ENCODE measurements around the gene FRMD5.

FRMD5 gene

GRCh38 chr15:43912208-43912607 is 282.9 kb downstream of the FRMD5 start:
- no peak overlapping the region for H2AFZ ChIP-seq (ENCODE audit: low read depth, low read length)
- no peaks in the 10 kb centered on the region for H3K9me3 ChIP-seq (ENCODE audit: control insufficient read depth, low read length)
- H3K4me1 ChIP-seq (ENCODE audit: control insufficient read depth, insufficient read depth, low read depth, low read length): peaks cover 15% of the 10 kb centered on the region
- H3K4ac ChIP-seq (ENCODE audit: low read depth in 1 of 2, low read length in 2 of 2): peak overlapping the region in 1 of 2 experiments; percentile 79
- no peak overlapping the region for H3K14ac ChIP-seq (ENCODE audit: low read length in 2 of 2)
- no peaks in the 10 kb centered on the region for H3K27me3 ChIP-seq (ENCODE audit: control insufficient read depth in 1 of 2, insufficient read depth in 1 of 2, low read length in 2 of 2)
- peak overlapping the region; percentile 47 for H4K91ac ChIP-seq (ENCODE audit: low read length)
- peak overlapping the region; percentile 23 to 45 for H2BK12ac ChIP-seq (ENCODE audit: low read length in 2 of 2)
- H2BK120ac ChIP-seq (ENCODE audit: low read depth, low read length): no peak overlapping the region
- H3K4me2 ChIP-seq (ENCODE audit: low read length, poor library complexity, severe bottlenecking): no peak overlapping the region
- peak overlapping the region; percentile 60 for H2AK5ac ChIP-seq (ENCODE audit: low read length, severe bottlenecking)
- no peak overlapping the region for H3K27ac ChIP-seq (ENCODE audit: low read length, poor library complexity, severe bottlenecking)
- DNase-seq: no peak
- H3K9ac ChIP-seq (ENCODE audit: low read length): peak overlapping the region; percentile 58
- H3K79me1 ChIP-seq (replicated peaks; ENCODE audit: low read length, poor library complexity, severe bottlenecking): no peaks in the 10 kb centered on the region
- H3K36me3 ChIP-seq (ENCODE audit: control insufficient read depth in 1 of 2, insufficient read depth in 2 of 2, low read depth in 1 of 2, low read length in 2 of 2): peaks cover 0 to 6% of the 10 kb centered on the region in 2 experiments
- H3K18ac ChIP-seq (ENCODE audit: low read depth in 1 of 2, low read length in 2 of 2): peak overlapping the region; percentile 5 to 28
- no peak overlapping the region for H2BK5ac ChIP-seq (ENCODE audit: low read depth, low read length, poor library complexity, severe bottlenecking)
- no peak overlapping the region for H3K23ac ChIP-seq (ENCODE audit: low read length in 2 of 2)
- H3K4me3 ChIP-seq (ENCODE audit: insufficient read depth in 1 of 2, low read depth in 1 of 2, low read length in 2 of 2): peak overlapping the region in 1 of 2 experiments; percentile 38
- no peak overlapping the region for H2BK15ac ChIP-seq (ENCODE audit: low read depth, poor library complexity, severe bottlenecking)
- no peak overlapping the region for H4K8ac ChIP-seq (ENCODE audit: low read length)
- WGBS: 97% methylated on average over 5 of the region's 6 CpGs

GRCh38 chr15:43911235-43911781 is 283.8 kb downstream of the FRMD5 start:
- peaks cover 15% of the 10 kb centered on the region for H3K4me1 ChIP-seq (ENCODE audit: control insufficient read depth, insufficient read depth, low read depth, low read length)
- H3K4me3 ChIP-seq (ENCODE audit: insufficient read depth in 1 of 2, low read depth in 1 of 2, low read length in 2 of 2): no peak overlapping the region
- no peak overlapping the region for H4K8ac ChIP-seq (ENCODE audit: low read length)
- 80% methylated on average over 4 of the region's 4 CpGs for WGBS
- H3K27me3 ChIP-seq (ENCODE audit: control insufficient read depth in 1 of 2, insufficient read depth in 1 of 2, low read length in 2 of 2): no peaks in the 10 kb centered on the region
- no peak overlapping the region for H2BK12ac ChIP-seq (ENCODE audit: low read length in 2 of 2)
- peak overlapping the region; percentile 58 for H3K9ac ChIP-seq (ENCODE audit: low read length)
- no peaks in the 10 kb centered on the region for H3K79me1 ChIP-seq (replicated peaks; ENCODE audit: low read length, poor library complexity, severe bottlenecking)
- peaks cover 0 to 6% of the 10 kb centered on the region in 2 experiments for H3K36me3 ChIP-seq (ENCODE audit: control insufficient read depth in 1 of 2, insufficient read depth in 2 of 2, low read depth in 1 of 2, low read length in 2 of 2)
- H3K27ac ChIP-seq (ENCODE audit: low read length, poor library complexity, severe bottlenecking): no peak overlapping the region
- no peak overlapping the region for H2BK5ac ChIP-seq (ENCODE audit: low read depth, low read length, poor library complexity, severe bottlenecking)
- no peak overlapping the region for H2AK5ac ChIP-seq (ENCODE audit: low read length, severe bottlenecking)
- H2BK15ac ChIP-seq (ENCODE audit: low read depth, poor library complexity, severe bottlenecking): no peak overlapping the region
- no peak overlapping the region for H3K23ac ChIP-seq (ENCODE audit: low read length in 2 of 2)
- peak overlapping the region in 1 of 2 experiments; percentile 3 for H3K14ac ChIP-seq (ENCODE audit: low read length in 2 of 2)
- peak; percentile 62 for DNase-seq
- no peak overlapping the region for H2BK120ac ChIP-seq (ENCODE audit: low read depth, low read length)
- H3K18ac ChIP-seq (ENCODE audit: low read depth in 1 of 2, low read length in 2 of 2): no peak overlapping the region
- no peaks in the 10 kb centered on the region for H3K9me3 ChIP-seq (ENCODE audit: control insufficient read depth, low read length)
- no peak overlapping the region for H4K91ac ChIP-seq (ENCODE audit: low read length)
- H2AFZ ChIP-seq (ENCODE audit: low read depth, low read length): no peak overlapping the region
- no peak overlapping the region for H3K4ac ChIP-seq (ENCODE audit: low read depth in 1 of 2, low read length in 2 of 2)
- H3K4me2 ChIP-seq (ENCODE audit: low read length, poor library complexity, severe bottlenecking): no peak overlapping the region

- Histone ChIP-seq H3K4me1 (ENCODE audit: control insufficient read depth, insufficient read depth, low read depth, low read length) (peaks cover 10% of the 10 kb centered on the region), H3K18ac (ENCODE audit: low read depth in 1 of 2, low read length in 2 of 2) (no peak overlapping the region), H3K4me2 (ENCODE audit: low read length, poor library complexity, severe bottlenecking) (no peak overlapping the region), H2BK12ac (ENCODE audit: low read length in 2 of 2) (no peak overlapping the region), H2AFZ (ENCODE audit: low read depth, low read length) (no peak overlapping the region), H3K14ac (ENCODE audit: low read length in 2 of 2) (no peak overlapping the region), H2BK5ac (ENCODE audit: low read depth, low read length, poor library complexity, severe bottlenecking) (no peak overlapping the region), H3K79me1 (replicated peaks; ENCODE audit: low read length, poor library complexity, severe bottlenecking) (no peaks in the 10 kb centered on the region), H4K91ac (ENCODE audit: low read length) (no peak overlapping the region), H3K23ac (ENCODE audit: low read length in 2 of 2) (no peak overlapping the region), H2BK120ac (ENCODE audit: low read depth, low read length) (no peak overlapping the region), H3K4ac (ENCODE audit: low read depth in 1 of 2, low read length in 2 of 2) (no peak overlapping the region), H2BK15ac (ENCODE audit: low read depth, poor library complexity, severe bottlenecking) (no peak overlapping the region), H3K27me3 (ENCODE audit: control insufficient read depth in 1 of 2, insufficient read depth in 1 of 2, low read length in 2 of 2) (no peaks in the 10 kb centered on the region), H3K36me3 (ENCODE audit: control insufficient read depth in 1 of 2, insufficient read depth in 2 of 2, low read depth in 1 of 2, low read length in 2 of 2) (peaks cover 6 to 8% of the 10 kb centered on the region in 2 experiments), H3K27ac (ENCODE audit: low read length, poor library complexity, severe bottlenecking) (no peak overlapping the region), H3K4me3 (ENCODE audit: insufficient read depth in 1 of 2, low read depth in 1 of 2, low read length in 2 of 2) (no peak overlapping the region), H3K9ac (ENCODE audit: low read length) (peak overlapping the region; percentile 49), H4K8ac (ENCODE audit: low read length) (no peak overlapping the region), H3K9me3 (ENCODE audit: control insufficient read depth, low read length) (no peaks in the 10 kb centered on the region), H2AK5ac (ENCODE audit: low read length, severe bottlenecking) (no peak overlapping the region)
- WGBS: 100% methylated on average over 3 of the region's 4 CpGs
- DNase-seq: no peak
Observed at GRCh38 chr15:43908516-43909050, 286.5 kb downstream of the FRMD5 start.

GRCh38 chr15:43905755-43906154 is 289.3 kb downstream of the FRMD5 start:
- WGBS: 96% methylated on average over 6 of the region's 7 CpGs
- Histone ChIP-seq H2BK15ac (ENCODE audit: low read depth, poor library complexity, severe bottlenecking) (no peak overlapping the region), H3K27ac (ENCODE audit: low read length, poor library complexity, severe bottlenecking) (no peak overlapping the region), H3K14ac (ENCODE audit: low read length in 2 of 2) (no peak overlapping the region), H4K91ac (ENCODE audit: low read length) (no peak overlapping the region), H3K4ac (ENCODE audit: low read depth in 1 of 2, low read length in 2 of 2) (no peak overlapping the region), H2BK5ac (ENCODE audit: low read depth, low read length, poor library complexity, severe bottlenecking) (no peak overlapping the region), H3K18ac (ENCODE audit: low read depth in 1 of 2, low read length in 2 of 2) (no peak overlapping the region), H3K9ac (ENCODE audit: low read length) (no peak overlapping the region), H3K27me3 (ENCODE audit: control insufficient read depth in 1 of 2, insufficient read depth in 1 of 2, low read length in 2 of 2) (no peaks in the 10 kb centered on the region), H2AFZ (ENCODE audit: low read depth, low read length) (no peak overlapping the region), H4K8ac (ENCODE audit: low read length) (no peak overlapping the region), H3K36me3 (ENCODE audit: control insufficient read depth in 1 of 2, insufficient read depth in 2 of 2, low read depth in 1 of 2, low read length in 2 of 2) (peaks cover 8 to 15% of the 10 kb centered on the region in 2 experiments), H2BK12ac (ENCODE audit: low read length in 2 of 2) (no peak overlapping the region), H3K4me1 (ENCODE audit: control insufficient read depth, insufficient read depth, low read depth, low read length) (no peaks in the 10 kb centered on the region), H3K4me3 (ENCODE audit: insufficient read depth in 1 of 2, low read depth in 1 of 2, low read length in 2 of 2) (no peak overlapping the region), H3K9me3 (ENCODE audit: control insufficient read depth, low read length) (no peaks in the 10 kb centered on the region), H3K4me2 (ENCODE audit: low read length, poor library complexity, severe bottlenecking) (no peak overlapping the region), H2AK5ac (ENCODE audit: low read length, severe bottlenecking) (no peak overlapping the region), H3K23ac (ENCODE audit: low read length in 2 of 2) (no peak overlapping the region), H3K79me1 (replicated peaks; ENCODE audit: low read length, poor library complexity, severe bottlenecking) (no peaks in the 10 kb centered on the region), H2BK120ac (ENCODE audit: low read depth, low read length) (no peak overlapping the region)
- DNase-seq: no peak

All from mesenchymal stem cell (in vitro differentiated cells and primary cell).